ENCODE measurements around the gene SLC25A41.

SLC25A41 gene

GRCh38 chr19:6476896-6477431 lies 43.4 kb upstream of the SLC25A41 start:
- H3K27ac ChIP-seq, result no peak overlapping the region
- TF ChIP-seq ZFX (IDR thresholded peaks at IDR 0.05; ENCODE audit: borderline replicate concordance), result no peak
- TF ChIP-seq CTCF (IDR thresholded peaks at IDR 0.05), result no peak

GRCh38 chr19:6476155-6476895 lies 42.8 kb upstream of the SLC25A41 start:
- H3K27ac ChIP-seq, result 0 out of 2 replicates have a peak overlapping the region, but pooled peaks have one; percentile 18
- TF ChIP-seq CTCF (IDR thresholded peaks at IDR 0.05) (no peak), ZFX (IDR thresholded peaks at IDR 0.05; ENCODE audit: borderline replicate concordance) (no peak)

GRCh38 chr19:6475321-6476108 lies 42.0 kb upstream of the SLC25A41 start:
- no peak for TF ChIP-seq CTCF (IDR thresholded peaks at IDR 0.05)
- no peak overlapping the region for H3K27ac ChIP-seq

- no peak overlapping the region for H3K27ac ChIP-seq
- no peak for TF ChIP-seq ZFX (IDR thresholded peaks at IDR 0.05; ENCODE audit: borderline replicate concordance)
- no peak for TF ChIP-seq CTCF (IDR thresholded peaks at IDR 0.05)
Measured at GRCh38 chr19:6473647-6474046, 40.1 kb upstream of the SLC25A41 start.

GRCh38 chr19:6472713-6473112 lies 39.1 kb upstream of the SLC25A41 start:
- 0 out of 2 replicates have a peak overlapping the region, but pooled peaks have one; percentile 7 for H3K27ac ChIP-seq
- TF ChIP-seq ZFX (IDR thresholded peaks at IDR 0.05; ENCODE audit: borderline replicate concordance) (no peak), CTCF (IDR thresholded peaks at IDR 0.05) (no peak)

GRCh38 chr19:6471076-6471475 lies 37.5 kb upstream of the SLC25A41 start:
- H3K27ac ChIP-seq, result no peak overlapping the region

More at GRCh38 chr19:6471076-6471475, 37.5 kb upstream of the SLC25A41 start:
- TF ChIP-seq CTCF (IDR thresholded peaks at IDR 0.05) (no peak), ZFX (IDR thresholded peaks at IDR 0.05; ENCODE audit: borderline replicate concordance) (no peak)
